GM12878 (cell line): ENCODE data around the gene BCL11A. TPM values are rescaled to one million over a fixed set of nuclear protein-coding genes. Genes with fewer than 3 reads are reported as not detected.

ENCODE experiments used
- CEBPB ChIP-seq, 2 experiments: fragments of 150-350 bp in 1 of 2; IDR thresholded peaks; 2 replicates each; pipeline ENCODE4 v1.6.1; 2012 to 2014; ENCODE audit warnings: low read depth in 2 of 2, low read length in 2 of 2, borderline replicate concordance in 1 of 2, inconsistent platforms in 1 of 2
- FOXM1 ChIP-seq: IDR thresholded peaks from 2 replicates; pipeline ENCODE4 v1.6.1; 2012; ENCODE audit warnings: low read depth, mild to moderate bottlenecking, inconsistent platforms, low read length, moderate library complexity
- HCFC1 ChIP-seq: fragments of 150-350 bp; IDR thresholded peaks from 2 replicates; pipeline ENCODE4 v1.6.1; 2014; ENCODE audit warnings: low read length
- KLF5 ChIP-seq: fragments of 450-650 bp; IDR thresholded peaks from 2 replicates; pipeline ENCODE4 v1.6.1; 2014; ENCODE audit warnings: mild to moderate bottlenecking; ENCODE audit not compliant: partially characterized antibody
- SMAD5 ChIP-seq: IDR thresholded peaks from 2 replicates; pipeline ENCODE4 v1.6.1; 2016; ENCODE audit warnings: antibody characterized with exemption, low read depth
- SPI1 ChIP-seq: IDR thresholded peaks from 2 replicates; pipeline ENCODE4 v1.6.1; 2011; ENCODE audit warnings: low read depth, mild to moderate bottlenecking, low read length, moderate library complexity, borderline replicate concordance; ENCODE audit not compliant: insufficient read depth
- SRF ChIP-seq, 2 experiments: IDR thresholded peaks; 2 replicates each; pipeline ENCODE4 v1.6.1; 2011; ENCODE audit warnings: low read depth in 2 of 2, low read length in 2 of 2, mild to moderate bottlenecking in 1 of 2, moderate library complexity in 1 of 2
- YBX1 ChIP-seq: fragments of 450-650 bp; IDR thresholded peaks from 2 replicates; pipeline ENCODE4 v1.6.1; 2016; ENCODE audit warnings: antibody characterized with exemption
- polyA plus RNA-seq, 11 experiments: library from polyadenylated mRNA; depleted of rRNA in 4 of 11; unstranded in 6 of 11; stranded (reverse) in 5 of 11; fragments of >200 nt; fragmentation: Nextera tagmentation in 4 of 11; fragmentation: Illumina TruSeq in 1 of 11; extraction: Ambion mirVana in 4 of 11; extraction: Trizol in 1 of 11; gene quantifications; 1 replicate in 1 of 11; 2 replicates in 10 of 11; pipeline versions ENCODE4 v1.2.1 to v1.2.3, GENCODE V29; 2011 to 2016; ENCODE audit warnings: inconsistent platforms in 2 of 11, missing spikeins in 2 of 11, low read depth in 1 of 11
- total RNA-seq, 4 experiments: library from RNA; depleted of rRNA in 3 of 4; stranded (reverse); fragments of >200 nt in 3 of 4; fragmentation: Illumina TruSeq in 1 of 4; extraction: Trizol in 1 of 4; gene quantifications; 2 replicates each; pipeline versions ENCODE4 v1.2.1 to v1.2.3, GENCODE V29; 2013 to 2021
- TF ChIP-seq, protein P1 (sequence below): IDR thresholded peaks from 2 replicates; pipeline ENCODE4 v1.6.1; 2012; ENCODE audit warnings: improper control_type of control experiment, low read depth, low read length; ENCODE audit not compliant: insufficient replicate concordance
- TF ChIP-seq, protein P2 (sequence below): IDR thresholded peaks from 2 replicates; pipeline ENCODE4 v1.6.1; 2012; ENCODE audit warnings: low read depth, low read length, improper control_type of control experiment
- TF ChIP-seq, protein P3 (sequence below): fragments of 450-650 bp; IDR thresholded peaks from 2 replicates; pipeline ENCODE4 v1.6.1; 2017; ENCODE audit warnings: mild to moderate bottlenecking
- TF ChIP-seq, protein P4 (sequence below): IDR thresholded peaks from 2 replicates; pipeline ENCODE4 v1.6.1; 2012; ENCODE audit warnings: mild to moderate bottlenecking, low read depth, low read length
- TF ChIP-seq, protein P5 (sequence below): fragments of 450-650 bp; formaldehyde crosslinking; IDR thresholded peaks from 2 replicates; pipeline ENCODE4 v1.5.0; 2022; ENCODE audit warnings: mild to moderate bottlenecking, missing genetic modification characterization

BCL11A gene
- total and polyA plus RNA-seq, 10 of the 15 experiments (the other 5 are each of a cell fraction or from before 2014, with no cell fraction given): 7.5 to 26.6 (median 11.1) TPM; not detected in 1

DNA sequence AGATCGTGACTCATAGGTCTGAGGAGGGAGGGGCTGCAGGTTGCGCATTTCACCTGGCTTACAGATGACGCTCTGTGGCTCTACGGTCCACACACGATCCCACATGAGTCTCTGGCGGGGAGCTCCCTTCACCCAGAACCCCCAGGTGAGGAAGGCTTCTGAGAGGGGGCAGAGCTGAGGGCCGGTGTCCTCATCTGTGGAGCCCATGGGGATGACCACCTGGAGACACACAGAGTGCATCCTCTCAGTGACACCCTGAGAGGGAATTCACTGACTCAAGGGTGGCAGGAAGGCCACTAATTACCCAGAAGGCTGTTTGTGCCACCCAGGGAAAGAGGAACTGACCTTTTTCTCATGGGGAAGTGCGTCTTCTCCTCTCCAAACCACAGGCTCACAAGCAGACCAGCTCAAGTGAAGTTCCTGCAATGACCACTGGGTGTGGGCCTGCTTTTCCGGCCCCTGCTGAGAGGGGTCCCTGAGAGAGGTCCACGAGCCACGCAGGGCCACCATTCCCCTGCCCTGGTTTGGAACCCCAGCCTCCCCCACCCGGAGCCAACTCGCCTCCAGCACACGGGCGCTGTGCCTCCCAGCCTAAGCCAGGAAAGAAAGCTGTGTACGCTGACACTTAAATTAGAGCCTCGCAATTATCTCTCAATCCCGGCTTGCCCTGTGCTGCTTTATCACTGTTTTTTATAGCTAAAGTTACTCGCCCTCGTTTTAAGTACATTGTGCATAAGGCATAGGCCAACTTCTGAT, 114.1 kb downstream of the BCL11A start (continued):
- TF ChIP-seq, protein P1, sequence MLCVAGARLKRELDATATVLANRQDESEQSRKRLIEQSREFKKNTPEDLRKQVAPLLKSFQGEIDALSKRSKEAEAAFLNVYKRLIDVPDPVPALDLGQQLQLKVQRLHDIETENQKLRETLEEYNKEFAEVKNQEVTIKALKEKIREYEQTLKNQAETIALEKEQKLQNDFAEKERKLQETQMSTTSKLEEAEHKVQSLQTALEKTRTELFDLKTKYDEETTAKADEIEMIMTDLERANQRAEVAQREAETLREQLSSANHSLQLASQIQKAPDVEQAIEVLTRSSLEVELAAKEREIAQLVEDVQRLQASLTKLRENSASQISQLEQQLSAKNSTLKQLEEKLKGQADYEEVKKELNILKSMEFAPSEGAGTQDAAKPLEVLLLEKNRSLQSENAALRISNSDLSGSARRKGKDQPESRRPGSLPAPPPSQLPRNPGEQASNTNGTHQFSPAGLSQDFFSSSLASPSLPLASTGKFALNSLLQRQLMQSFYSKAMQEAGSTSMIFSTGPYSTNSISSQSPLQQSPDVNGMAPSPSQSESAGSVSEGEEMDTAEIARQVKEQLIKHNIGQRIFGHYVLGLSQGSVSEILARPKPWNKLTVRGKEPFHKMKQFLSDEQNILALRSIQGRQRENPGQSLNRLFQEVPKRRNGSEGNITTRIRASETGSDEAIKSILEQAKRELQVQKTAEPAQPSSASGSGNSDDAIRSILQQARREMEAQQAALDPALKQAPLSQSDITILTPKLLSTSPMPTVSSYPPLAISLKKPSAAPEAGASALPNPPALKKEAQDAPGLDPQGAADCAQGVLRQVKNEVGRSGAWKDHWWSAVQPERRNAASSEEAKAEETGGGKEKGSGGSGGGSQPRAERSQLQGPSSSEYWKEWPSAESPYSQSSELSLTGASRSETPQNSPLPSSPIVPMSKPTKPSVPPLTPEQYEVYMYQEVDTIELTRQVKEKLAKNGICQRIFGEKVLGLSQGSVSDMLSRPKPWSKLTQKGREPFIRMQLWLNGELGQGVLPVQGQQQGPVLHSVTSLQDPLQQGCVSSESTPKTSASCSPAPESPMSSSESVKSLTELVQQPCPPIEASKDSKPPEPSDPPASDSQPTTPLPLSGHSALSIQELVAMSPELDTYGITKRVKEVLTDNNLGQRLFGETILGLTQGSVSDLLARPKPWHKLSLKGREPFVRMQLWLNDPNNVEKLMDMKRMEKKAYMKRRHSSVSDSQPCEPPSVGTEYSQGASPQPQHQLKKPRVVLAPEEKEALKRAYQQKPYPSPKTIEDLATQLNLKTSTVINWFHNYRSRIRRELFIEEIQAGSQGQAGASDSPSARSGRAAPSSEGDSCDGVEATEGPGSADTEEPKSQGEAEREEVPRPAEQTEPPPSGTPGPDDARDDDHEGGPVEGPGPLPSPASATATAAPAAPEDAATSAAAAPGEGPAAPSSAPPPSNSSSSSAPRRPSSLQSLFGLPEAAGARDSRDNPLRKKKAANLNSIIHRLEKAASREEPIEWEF: no peak
- TF ChIP-seq HCFC1 (no peak), SMAD5 (no peak), SRF (IDR thresholded peaks at IDR 0.05; ENCODE audit: low read depth in 2 of 2, low read length in 2 of 2) (peak in 1 of 2 experiments; percentile 91; a peak in 2 of 4 replicates), SPI1 (peak; percentile 100), KLF5 (peak; percentile 58), FOXM1 (peak; percentile 70), CEBPB (IDR thresholded peaks at IDR 0.05; ENCODE audit: borderline replicate concordance in 1 of 2, low read depth in 2 of 2, low read length in 2 of 2) (no peak), YBX1 (no peak)
- TF ChIP-seq, protein P2, sequence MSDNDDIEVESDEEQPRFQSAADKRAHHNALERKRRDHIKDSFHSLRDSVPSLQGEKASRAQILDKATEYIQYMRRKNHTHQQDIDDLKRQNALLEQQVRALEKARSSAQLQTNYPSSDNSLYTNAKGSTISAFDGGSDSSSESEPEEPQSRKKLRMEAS: 0 out of 2 replicates have a peak, but pooled peaks have one; percentile 25
- TF ChIP-seq, protein P3, sequence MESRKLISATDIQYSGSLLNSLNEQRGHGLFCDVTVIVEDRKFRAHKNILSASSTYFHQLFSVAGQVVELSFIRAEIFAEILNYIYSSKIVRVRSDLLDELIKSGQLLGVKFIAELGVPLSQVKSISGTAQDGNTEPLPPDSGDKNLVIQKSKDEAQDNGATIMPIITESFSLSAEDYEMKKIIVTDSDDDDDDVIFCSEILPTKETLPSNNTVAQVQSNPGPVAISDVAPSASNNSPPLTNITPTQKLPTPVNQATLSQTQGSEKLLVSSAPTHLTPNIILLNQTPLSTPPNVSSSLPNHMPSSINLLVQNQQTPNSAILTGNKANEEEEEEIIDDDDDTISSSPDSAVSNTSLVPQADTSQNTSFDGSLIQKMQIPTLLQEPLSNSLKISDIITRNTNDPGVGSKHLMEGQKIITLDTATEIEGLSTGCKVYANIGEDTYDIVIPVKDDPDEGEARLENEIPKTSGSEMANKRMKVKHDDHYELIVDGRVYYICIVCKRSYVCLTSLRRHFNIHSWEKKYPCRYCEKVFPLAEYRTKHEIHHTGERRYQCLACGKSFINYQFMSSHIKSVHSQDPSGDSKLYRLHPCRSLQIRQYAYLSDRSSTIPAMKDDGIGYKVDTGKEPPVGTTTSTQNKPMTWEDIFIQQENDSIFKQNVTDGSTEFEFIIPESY: no peak
- TF ChIP-seq, protein P4, sequence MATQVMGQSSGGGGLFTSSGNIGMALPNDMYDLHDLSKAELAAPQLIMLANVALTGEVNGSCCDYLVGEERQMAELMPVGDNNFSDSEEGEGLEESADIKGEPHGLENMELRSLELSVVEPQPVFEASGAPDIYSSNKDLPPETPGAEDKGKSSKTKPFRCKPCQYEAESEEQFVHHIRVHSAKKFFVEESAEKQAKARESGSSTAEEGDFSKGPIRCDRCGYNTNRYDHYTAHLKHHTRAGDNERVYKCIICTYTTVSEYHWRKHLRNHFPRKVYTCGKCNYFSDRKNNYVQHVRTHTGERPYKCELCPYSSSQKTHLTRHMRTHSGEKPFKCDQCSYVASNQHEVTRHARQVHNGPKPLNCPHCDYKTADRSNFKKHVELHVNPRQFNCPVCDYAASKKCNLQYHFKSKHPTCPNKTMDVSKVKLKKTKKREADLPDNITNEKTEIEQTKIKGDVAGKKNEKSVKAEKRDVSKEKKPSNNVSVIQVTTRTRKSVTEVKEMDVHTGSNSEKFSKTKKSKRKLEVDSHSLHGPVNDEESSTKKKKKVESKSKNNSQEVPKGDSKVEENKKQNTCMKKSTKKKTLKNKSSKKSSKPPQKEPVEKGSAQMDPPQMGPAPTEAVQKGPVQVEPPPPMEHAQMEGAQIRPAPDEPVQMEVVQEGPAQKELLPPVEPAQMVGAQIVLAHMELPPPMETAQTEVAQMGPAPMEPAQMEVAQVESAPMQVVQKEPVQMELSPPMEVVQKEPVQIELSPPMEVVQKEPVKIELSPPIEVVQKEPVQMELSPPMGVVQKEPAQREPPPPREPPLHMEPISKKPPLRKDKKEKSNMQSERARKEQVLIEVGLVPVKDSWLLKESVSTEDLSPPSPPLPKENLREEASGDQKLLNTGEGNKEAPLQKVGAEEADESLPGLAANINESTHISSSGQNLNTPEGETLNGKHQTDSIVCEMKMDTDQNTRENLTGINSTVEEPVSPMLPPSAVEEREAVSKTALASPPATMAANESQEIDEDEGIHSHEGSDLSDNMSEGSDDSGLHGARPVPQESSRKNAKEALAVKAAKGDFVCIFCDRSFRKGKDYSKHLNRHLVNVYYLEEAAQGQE: no peak
- TF ChIP-seq, protein P5, sequence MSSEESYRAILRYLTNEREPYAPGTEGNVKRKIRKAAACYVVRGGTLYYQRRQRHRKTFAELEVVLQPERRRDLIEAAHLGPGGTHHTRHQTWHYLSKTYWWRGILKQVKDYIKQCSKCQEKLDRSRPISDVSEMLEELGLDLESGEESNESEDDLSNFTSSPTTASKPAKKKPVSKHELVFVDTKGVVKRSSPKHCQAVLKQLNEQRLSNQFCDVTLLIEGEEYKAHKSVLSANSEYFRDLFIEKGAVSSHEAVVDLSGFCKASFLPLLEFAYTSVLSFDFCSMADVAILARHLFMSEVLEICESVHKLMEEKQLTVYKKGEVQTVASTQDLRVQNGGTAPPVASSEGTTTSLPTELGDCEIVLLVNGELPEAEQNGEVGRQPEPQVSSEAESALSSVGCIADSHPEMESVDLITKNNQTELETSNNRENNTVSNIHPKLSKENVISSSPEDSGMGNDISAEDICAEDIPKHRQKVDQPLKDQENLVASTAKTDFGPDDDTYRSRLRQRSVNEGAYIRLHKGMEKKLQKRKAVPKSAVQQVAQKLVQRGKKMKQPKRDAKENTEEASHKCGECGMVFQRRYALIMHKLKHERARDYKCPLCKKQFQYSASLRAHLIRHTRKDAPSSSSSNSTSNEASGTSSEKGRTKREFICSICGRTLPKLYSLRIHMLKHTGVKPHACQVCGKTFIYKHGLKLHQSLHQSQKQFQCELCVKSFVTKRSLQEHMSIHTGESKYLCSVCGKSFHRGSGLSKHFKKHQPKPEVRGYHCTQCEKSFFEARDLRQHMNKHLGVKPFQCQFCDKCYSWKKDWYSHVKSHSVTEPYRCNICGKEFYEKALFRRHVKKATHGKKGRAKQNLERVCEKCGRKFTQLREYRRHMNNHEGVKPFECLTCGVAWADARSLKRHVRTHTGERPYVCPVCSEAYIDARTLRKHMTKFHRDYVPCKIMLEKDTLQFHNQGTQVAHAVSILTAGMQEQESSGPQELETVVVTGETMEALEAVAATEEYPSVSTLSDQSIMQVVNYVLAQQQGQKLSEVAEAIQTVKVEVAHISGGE: no peak
